GM21737 (cell line): ENCODE data around the gene LALBA.
"Not testable (repeated sequence)": the region's sequence is repeated elsewhere in the genome, so short reads cannot be mapped to it uniquely, and the experiment has no call there.

Experiments used
- ATAC-seq: cut with Tn5 transposase; IDR thresholded peaks from one replicate; pipeline ENCODE4 v1.9.1; 2021; ENCODE audit warnings: mild to moderate bottlenecking, moderate library complexity; ENCODE audit not compliant: unreplicated experiment

LALBA gene

DNA sequence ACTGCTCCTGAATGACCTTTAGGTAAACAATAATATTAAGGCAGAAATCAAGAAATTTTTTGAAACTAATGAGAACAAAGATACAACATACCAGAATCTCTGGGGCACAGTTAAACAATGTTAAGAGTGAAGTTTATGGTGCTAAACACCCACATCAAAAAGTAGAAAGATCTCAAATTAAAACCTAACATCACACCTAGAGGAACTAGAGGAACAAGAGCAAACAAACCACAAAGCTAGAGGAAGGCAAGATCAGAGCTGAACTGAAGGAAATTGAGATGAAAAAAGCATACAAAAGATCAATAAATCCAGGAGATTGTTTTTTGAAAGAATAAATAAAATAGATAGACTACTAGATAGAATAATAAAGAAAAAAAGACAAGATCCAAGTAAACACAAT, 37.2 kb downstream of the LALBA start:
- no peak for ATAC-seq

DNA sequence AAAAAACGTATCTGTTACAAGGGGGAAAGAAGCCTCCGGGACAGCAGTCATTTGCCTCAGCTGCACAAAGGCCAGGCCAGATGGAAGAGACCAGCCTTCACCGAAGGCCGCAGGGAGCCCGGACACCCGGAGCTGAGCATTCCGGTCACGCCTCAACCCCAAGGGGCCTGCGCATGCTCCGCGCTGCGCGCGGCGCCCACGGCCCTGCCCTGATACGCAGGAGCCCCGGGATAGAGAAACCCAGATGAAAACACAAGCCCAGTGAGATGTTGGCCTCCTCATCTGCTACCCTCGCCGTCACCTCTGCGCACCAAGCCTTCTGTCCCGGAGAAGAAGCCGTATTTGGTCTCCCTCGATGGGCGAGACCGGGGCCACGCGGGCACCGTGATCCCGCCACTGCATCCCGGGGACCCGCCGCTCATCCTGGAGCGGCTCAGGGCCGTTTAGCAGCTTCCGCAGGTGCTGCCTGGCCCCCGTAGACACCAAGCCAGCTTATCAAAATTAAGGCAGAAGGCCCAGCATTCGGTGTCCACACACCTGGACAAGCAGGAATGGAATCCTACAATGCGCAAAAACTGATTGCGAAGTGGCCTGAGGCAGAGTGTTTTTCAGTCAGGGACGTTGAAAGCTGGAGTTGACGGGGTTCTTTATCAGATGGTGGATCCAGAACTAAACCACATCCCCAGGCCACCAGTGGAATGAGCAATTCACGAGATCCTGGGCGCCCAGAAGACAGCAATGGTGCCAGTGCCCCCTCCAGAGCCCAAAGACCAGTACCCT, 41.8 kb downstream of the LALBA start:
- no peak for ATAC-seq

- ATAC-seq = no peak
Measured at GRCh38 chr12:48525332-48525731, 44.5 kb downstream of the LALBA start, which contains the start of gene OR8S1. TSS of gene OR8S1 (plus strand) at chr12:48525632. CDS start at chr12:48525632, 0 bp downstream.

GRCh38 chr12:48520381-48520780, 49.5 kb downstream of the LALBA start:
- ATAC-seq = not testable (repeated sequence)
